Neuronal stem cell (in vitro differentiated cells): ENCODE results near the gene LAS1L.

Source experiments
- DNase-seq: peaks from one replicate; pipeline ENCODE4 v3.0.0-alpha.2; 2013; ENCODE audit warnings: low spot score
- H2AFZ ChIP-seq: one replicate; pipeline ENCODE4 v1.6.1; 2013; ENCODE audit warnings: mild to moderate bottlenecking, low read length, inconsistent platforms
- H2AK5ac ChIP-seq: 2 replicates; pipeline ENCODE4 v1.6.1; 2013; ENCODE audit warnings: low read depth, mild to moderate bottlenecking, inconsistent platforms, low read length, moderate library complexity, mixed read lengths
- H2BK120ac ChIP-seq: 2 replicates; pipeline ENCODE4 v1.6.1; 2013; ENCODE audit warnings: low read depth, mild to moderate bottlenecking, inconsistent platforms, low read length, moderate library complexity, mixed read lengths
- H2BK12ac ChIP-seq: one replicate; pipeline ENCODE4 v1.6.1; 2013; ENCODE audit warnings: low read length, inconsistent platforms
- H2BK15ac ChIP-seq: 2 replicates; pipeline ENCODE4 v1.6.1; 2013; ENCODE audit warnings: mild to moderate bottlenecking, low read length, inconsistent platforms, mixed read lengths
- H2BK5ac ChIP-seq: one replicate; pipeline ENCODE4 v1.6.1; 2013; ENCODE audit warnings: inconsistent platforms, mild to moderate bottlenecking, low read length, moderate library complexity
- H3K14ac ChIP-seq: one replicate; pipeline ENCODE4 v1.6.1; 2013; ENCODE audit warnings: low read length, inconsistent platforms
- H3K18ac ChIP-seq: 2 replicates; pipeline ENCODE4 v1.6.1; 2013; ENCODE audit warnings: low read length, inconsistent platforms
- H3K23ac ChIP-seq: 2 replicates; pipeline ENCODE4 v1.6.1; 2013; ENCODE audit warnings: low read depth, mild to moderate bottlenecking, mixed read lengths, low read length, inconsistent platforms; ENCODE audit not compliant: poor library complexity
- H3K27ac ChIP-seq: replicated peaks from 3 replicates; pipeline ENCODE4 v1.5.1; 2013; ENCODE audit warnings: low read length, inconsistent platforms
- H3K27me3 ChIP-seq, 3 experiments: 2 replicates each; pipeline ENCODE4 v1.6.1; 2013; ENCODE audit warnings: low read length in 3 of 3, mild to moderate bottlenecking in 2 of 3, inconsistent platforms in 1 of 3, low read depth in 1 of 3, mixed read lengths in 1 of 3, moderate library complexity in 1 of 3; ENCODE audit not compliant: control insufficient read depth in 3 of 3, insufficient read depth in 3 of 3
- H3K36me3 ChIP-seq, 2 donors: replicated peaks in 1 of 2; 2 replicates each; pipeline ENCODE4 v1.6.1; 2013; ENCODE audit warnings: low read length in 2 of 2; ENCODE audit not compliant: control insufficient read depth in 2 of 2, insufficient read depth in 2 of 2
- H3K4ac ChIP-seq: 2 replicates; pipeline ENCODE4 v1.6.1; 2013; ENCODE audit warnings: inconsistent platforms, mild to moderate bottlenecking, low read length, moderate library complexity
- H3K4me1 ChIP-seq, 2 donors: 1 replicate in 1 of 2; 2 replicates in 1 of 2; pipeline ENCODE4 v1.6.1; 2013; ENCODE audit warnings: low read length in 2 of 2, low read depth in 1 of 2; ENCODE audit not compliant: control insufficient read depth in 2 of 2, insufficient read depth in 1 of 2
- H3K4me2 ChIP-seq: one replicate; pipeline ENCODE4 v1.6.1; 2013; ENCODE audit warnings: mild to moderate bottlenecking, low read length, inconsistent platforms; ENCODE audit not compliant: insufficient read depth, poor library complexity, severe bottlenecking
- H3K4me3 ChIP-seq, 2 donors: 2 replicates each; pipeline ENCODE4 v1.5.1; 2013; ENCODE audit warnings: low read length in 2 of 2, mild to moderate bottlenecking in 2 of 2, inconsistent platforms in 1 of 2, moderate library complexity in 1 of 2
- H3K79me1 ChIP-seq: one replicate; pipeline ENCODE4 v1.6.1; 2013; ENCODE audit warnings: low read depth, mild to moderate bottlenecking, inconsistent platforms, low read length, moderate library complexity
- H3K9ac ChIP-seq: one replicate; pipeline ENCODE4 v1.6.1; 2013; ENCODE audit warnings: mild to moderate bottlenecking, low read depth, low read length, inconsistent platforms; ENCODE audit not compliant: poor library complexity
- H3K9me3 ChIP-seq, 2 donors: replicated peaks in 1 of 2; 2 replicates each; pipeline versions ENCODE3 to v1.6.1; 2013; ENCODE audit warnings: low read length in 2 of 2, mild to moderate bottlenecking in 2 of 2, inconsistent platforms in 1 of 2, low read depth in 1 of 2, mixed read lengths in 1 of 2, moderate library complexity in 1 of 2; ENCODE audit not compliant: control insufficient read depth in 2 of 2, insufficient read depth in 1 of 2
- H4K8ac ChIP-seq: one replicate; pipeline ENCODE4 v1.6.1; 2013; ENCODE audit warnings: low read depth, mild to moderate bottlenecking, inconsistent platforms, low read length, moderate library complexity
- H4K91ac ChIP-seq: one replicate; pipeline ENCODE4 v1.6.1; 2013; ENCODE audit warnings: low read length, low read depth, mild to moderate bottlenecking, inconsistent platforms; ENCODE audit not compliant: poor library complexity
- WGBS, 2 donors: extraction: QIAGEN DNeasy Blood & Tissue Kit; methylation state at CpG; one replicate each; pipeline ENCODE4 v1.1.7; 2013; ENCODE audit warnings: missing lambda C conversion rate in 2 of 2, mixed read lengths in 1 of 2; ENCODE audit not compliant: insufficient read length in 2 of 2, insufficient replicate concordance in 1 of 2; ENCODE audit errors: extremely low coverage in 2 of 2; 5-methylcytosine and 5-hydroxymethylcytosine counted together

The LAS1L gene

GRCh38 chrX:65537229-65537628 is 2.6 kb upstream of the LAS1L start:
- Histone ChIP-seq H2AK5ac (no peak overlapping the region), H2BK5ac (no peak overlapping the region), H3K4me2 (no peak overlapping the region), H3K4ac (no peak overlapping the region), H2AFZ (no peak overlapping the region), H3K9ac (no peak overlapping the region), H3K4me1 (peaks cover 1 to 5% of the 10 kb centered on the region in 2 donors), H2BK120ac (no peak overlapping the region), H3K14ac (no peak overlapping the region), H3K27ac (no peak overlapping the region), H3K9me3 (no peaks in the 10 kb centered on the region), H2BK15ac (no peak overlapping the region), H3K23ac (no peak overlapping the region), H4K91ac (no peak overlapping the region), H2BK12ac (no peak overlapping the region), H3K79me1 (no peaks in the 10 kb centered on the region), H3K27me3 (no peaks in the 10 kb centered on the region), H4K8ac (no peak overlapping the region), H3K4me3 (no peak overlapping the region), H3K36me3 (peaks cover 0 to 4% of the 10 kb centered on the region in 2 donors), H3K18ac (no peak overlapping the region)
- DNase-seq, result no peak
- WGBS, 2 donors, result no CpG with 5 or more reads among the region's 3 CpGs

GRCh38 chrX:65536291-65536690 is 1.7 kb upstream of the LAS1L start:
- no peak overlapping the region for H3K14ac ChIP-seq
- no peak overlapping the region for H3K9ac ChIP-seq
- peaks cover 0 to 9% of the 10 kb centered on the region in 2 donors for H3K36me3 ChIP-seq
- no peak overlapping the region for H2BK15ac ChIP-seq
- no peaks in the 10 kb centered on the region for H3K9me3 ChIP-seq
- H3K4me3 ChIP-seq, result no peak overlapping the region
- H3K79me1 ChIP-seq, result no peaks in the 10 kb centered on the region
- H2BK120ac ChIP-seq, result no peak overlapping the region
- H4K8ac ChIP-seq, result no peak overlapping the region
- no peak overlapping the region for H2BK12ac ChIP-seq
- no peak for DNase-seq
- H3K18ac ChIP-seq, result no peak overlapping the region
- WGBS, 2 donors, result no CpG with 5 or more reads among the region's 3 CpGs
- H3K4me2 ChIP-seq, result no peak overlapping the region
- H3K27me3 ChIP-seq, result no peaks in the 10 kb centered on the region
- H3K4me1 ChIP-seq, result peaks cover 1 to 5% of the 10 kb centered on the region in 2 donors
- no peak overlapping the region for H3K27ac ChIP-seq
- no peak overlapping the region for H3K23ac ChIP-seq
- H4K91ac ChIP-seq, result no peak overlapping the region
- H2AK5ac ChIP-seq, result no peak overlapping the region
- no peak overlapping the region for H2BK5ac ChIP-seq
- H2AFZ ChIP-seq, result no peak overlapping the region
- H3K4ac ChIP-seq, result no peak overlapping the region

- Histone ChIP-seq H2BK12ac (no peak overlapping the region), H3K18ac (no peak overlapping the region), H3K23ac (no peak overlapping the region), H3K9ac (no peak overlapping the region), H2BK15ac (no peak overlapping the region), H3K9me3 (no peaks in the 10 kb centered on the region), H3K36me3 (peaks cover 2 to 43% of the 10 kb centered on the region in 2 donors), H3K4me1 (peaks cover 1 to 5% of the 10 kb centered on the region in 2 donors), H3K27me3 (no peaks in the 10 kb centered on the region), H3K4me2 (no peak overlapping the region), H2BK5ac (no peak overlapping the region), H4K8ac (no peak overlapping the region), H2AK5ac (no peak overlapping the region), H3K14ac (no peak overlapping the region), H3K4me3 (no peak overlapping the region), H3K4ac (no peak overlapping the region), H2AFZ (no peak overlapping the region), H2BK120ac (no peak overlapping the region), H4K91ac (no peak overlapping the region), H3K79me1 (no peaks in the 10 kb centered on the region), H3K27ac (no peak overlapping the region)
- no CpG with 5 or more reads among the region's 3 CpGs for WGBS, 2 donors
- no peak for DNase-seq
Observed at GRCh38 chrX:65532016-65532415, 2.6 kb downstream of the LAS1L start.

- Histone ChIP-seq H4K8ac (no peak overlapping the region), H4K91ac (no peak overlapping the region), H2BK15ac (no peak overlapping the region), H3K18ac (no peak overlapping the region), H3K36me3 (peaks cover 7 to 70% of the 10 kb centered on the region in 2 donors), H3K4me2 (no peak overlapping the region), H3K9ac (no peak overlapping the region), H3K14ac (no peak overlapping the region), H2BK12ac (no peak overlapping the region), H3K4ac (no peak overlapping the region), H3K27me3 (no peaks in the 10 kb centered on the region), H2BK5ac (no peak overlapping the region), H2AK5ac (no peak overlapping the region), H2AFZ (no peak overlapping the region), H3K9me3 (no peaks in the 10 kb centered on the region), H3K4me1 (peaks cover 1 to 5% of the 10 kb centered on the region in 2 donors), H3K4me3 (no peak overlapping the region), H3K27ac (no peak overlapping the region), H2BK120ac (no peak overlapping the region), H3K23ac (no peak overlapping the region), H3K79me1 (no peaks in the 10 kb centered on the region)
- peak; percentile 35 for DNase-seq
- WGBS, 2 donors, result no CpG with 5 or more reads among the region's 9 CpGs
Observed at GRCh38 chrX:65528705-65529340, 5.8 kb downstream of the LAS1L start.
